Aorta (tissue), 5 donors: ENCODE data around the gene PCDHGC3. TPM values are rescaled to one million over a fixed set of nuclear protein-coding genes. Genes with fewer than 3 reads are reported as not detected.

Source experiments
- ATAC-seq: fragments of 200-7000 bp; cut with Tn5 transposase; one replicate; pipeline ENCODE4 v1.9.1; 2022; ENCODE audit warnings: moderate library complexity; ENCODE audit not compliant: low FRiP score
- DNase-seq, 2 donors: peaks; one replicate each; pipeline ENCODE4 v3.0.0-alpha.2; 2020
- H3K27ac ChIP-seq, 2 donors: one replicate each; pipeline ENCODE4 v1.5.1; 2013; ENCODE audit warnings: low read length in 2 of 2, mild to moderate bottlenecking in 2 of 2, moderate library complexity in 2 of 2, control low read depth in 1 of 2, inconsistent platforms in 1 of 2, low read depth in 1 of 2
- H3K27me3 ChIP-seq, 2 donors: one replicate each; pipeline ENCODE4 v1.6.1; 2013; ENCODE audit warnings: control low read depth in 1 of 2, low read length in 1 of 2, mild to moderate bottlenecking in 1 of 2, moderate library complexity in 1 of 2; ENCODE audit not compliant: insufficient read depth in 2 of 2, control insufficient read depth in 1 of 2
- H3K36me3 ChIP-seq, 2 donors: one replicate each; pipeline ENCODE4 v1.6.1; 2013; ENCODE audit warnings: control low read depth in 1 of 2, low read length in 1 of 2, mild to moderate bottlenecking in 1 of 2; ENCODE audit not compliant: insufficient read depth in 2 of 2, control insufficient read depth in 1 of 2
- H3K4me1 ChIP-seq, 2 donors: one replicate each; pipeline ENCODE4 v1.6.1; 2013; ENCODE audit warnings: low read length in 2 of 2, control low read depth in 1 of 2, mild to moderate bottlenecking in 1 of 2, moderate library complexity in 1 of 2; ENCODE audit not compliant: insufficient read depth in 2 of 2, control insufficient read depth in 1 of 2
- H3K4me3 ChIP-seq, 2 donors: one replicate each; pipeline ENCODE4 v1.5.1; 2013; ENCODE audit warnings: low read length in 2 of 2, control low read depth in 1 of 2, mild to moderate bottlenecking in 1 of 2
- H3K9me3 ChIP-seq: one replicate; pipeline ENCODE4 v1.6.1; 2013; ENCODE audit warnings: mild to moderate bottlenecking, low read length; ENCODE audit not compliant: control insufficient read depth
- WGBS, 2 donors: extraction: QIAGEN DNeasy Blood & Tissue Kit; methylation state at CpG; one replicate each; pipeline ENCODE4 v1.1.7; 2013; 5-methylcytosine and 5-hydroxymethylcytosine counted together
- intact Hi-C, 2 donors: fragments of 100-400 bp; cut with DNase I; formaldehyde crosslinking; loops; one replicate each; pipeline versions ENCODE4 v1.14.2 to v1.15.0; 2022
- polyA plus RNA-seq, 2 donors: library from polyadenylated mRNA; stranded (reverse); fragments of 200-250 nt; gene quantifications; one replicate each; pipeline ENCODE4 v1.2.3, GENCODE V29; 2013
- total RNA-seq, 2 donors: library from RNA; stranded (reverse); fragmentation: NEBNext Ultra II Directional; extraction: Animal tissue kit (Norgen Biotek cat#: 25700); gene quantifications; one replicate each; pipeline ENCODE4 v1.2.1, GENCODE V29; 2021
- donor health status: healthy with polysubstance abuse.
- donor health status: Bipolar disorder and iron deficiency.
- donor health status: DM: no; HTN: no; CAD: no.
- donor health status: DM: no; HTN: no; CAD: no.
- donor health status: DM: yes; HTN: yes; CAD: no.

The PCDHGC3 gene
- total and polyA plus RNA-seq, 4 donors = 23.9 to 116 (median 83.2) TPM

GRCh38 chr5:141489841-141490240 is 14.1 kb downstream of the PCDHGC3 start:
- Histone ChIP-seq H3K4me3 (no peak overlapping the region), H3K9me3 (no peaks in the 10 kb centered on the region), H3K36me3 (no peaks in the 10 kb centered on the region), H3K27me3 (no peaks in the 10 kb centered on the region), H3K27ac (no peak overlapping the region), H3K4me1 (no peaks in the 10 kb centered on the region)
- intact Hi-C loops = no loop called here
- WGBS, 2 donors = 88 to 92% methylated on average over 10 of the region's 10 CpGs
- no peak for DNase-seq
- no peak for ATAC-seq

GRCh38 chr5:141490271-141490670 is 14.5 kb downstream of the PCDHGC3 start:
- H3K27ac ChIP-seq = no peak overlapping the region
- ATAC-seq (no peak), DNase-seq (no peak)
- H3K4me3 ChIP-seq = no peak overlapping the region
- intact Hi-C loops = no loop called here
- H3K4me1 ChIP-seq = no peaks in the 10 kb centered on the region
- no peaks in the 10 kb centered on the region for H3K9me3 ChIP-seq
- H3K27me3 ChIP-seq = no peaks in the 10 kb centered on the region
- 92 to 95% methylated on average over 10 of the region's 10 CpGs for WGBS, 2 donors
- no peaks in the 10 kb centered on the region for H3K36me3 ChIP-seq

- ATAC-seq = no peak
- H3K4me1 ChIP-seq = no peaks in the 10 kb centered on the region
- intact Hi-C loops = no loop called here
- H3K27me3 ChIP-seq = no peaks in the 10 kb centered on the region
- no peaks in the 10 kb centered on the region for H3K9me3 ChIP-seq
- DNase-seq = no peak
- no peak overlapping the region for H3K27ac ChIP-seq
- WGBS, 2 donors = 88 to 89% methylated on average over 13 of the region's 13 CpGs
- no peaks in the 10 kb centered on the region for H3K36me3 ChIP-seq
- no peak overlapping the region for H3K4me3 ChIP-seq
Measured at GRCh38 chr5:141490771-141491170, 15.0 kb downstream of the PCDHGC3 start.

- no peak overlapping the region for H3K4me3 ChIP-seq
- H3K4me1 ChIP-seq = no peaks in the 10 kb centered on the region
- ATAC-seq = no peak
- H3K27ac ChIP-seq = no peak overlapping the region
- intact Hi-C loops = no loop called here
- DNase-seq = no peak
- H3K36me3 ChIP-seq = no peaks in the 10 kb centered on the region
- 74 to 79% methylated on average over 64 to 66 of the region's 66 CpGs for WGBS, 2 donors
- no peaks in the 10 kb centered on the region for H3K9me3 ChIP-seq
- H3K27me3 ChIP-seq = no peaks in the 10 kb centered on the region
Measured at GRCh38 chr5:141491323-141492167, 15.8 kb downstream of the PCDHGC3 start.

GRCh38 chr5:141492168-141492885 is 16.6 kb downstream of the PCDHGC3 start:
- H3K27ac ChIP-seq = no peak overlapping the region
- no peaks in the 10 kb centered on the region for H3K27me3 ChIP-seq
- WGBS, 2 donors = 77% methylated on average over 67 to 68 of the region's 68 CpGs
- DNase-seq (peak in 1 of 2 donors; percentile 50), ATAC-seq (no peak)
- no peaks in the 10 kb centered on the region for H3K9me3 ChIP-seq
- H3K4me1 ChIP-seq = no peaks in the 10 kb centered on the region
- H3K4me3 ChIP-seq = no peak overlapping the region
- no peaks in the 10 kb centered on the region for H3K36me3 ChIP-seq
- intact Hi-C loops = no loop called here

- Histone ChIP-seq H3K27me3 (no peaks in the 10 kb centered on the region), H3K36me3 (no peaks in the 10 kb centered on the region), H3K4me3 (no peak overlapping the region), H3K9me3 (no peaks in the 10 kb centered on the region), H3K4me1 (no peaks in the 10 kb centered on the region), H3K27ac (no peak overlapping the region)
- ATAC-seq = no peak
- WGBS, 2 donors = 42 to 45% methylated on average over 10 of the region's 10 CpGs
- DNase-seq = no peak
- intact Hi-C loops = no loop called here
Measured at GRCh38 chr5:141493500-141494422, 18.0 kb downstream of the PCDHGC3 start.

- Histone ChIP-seq H3K4me1 (no peaks in the 10 kb centered on the region), H3K9me3 (no peaks in the 10 kb centered on the region), H3K27ac (peak overlapping the region in 1 of 2 donors; percentile 10), H3K4me3 (no peak overlapping the region), H3K36me3 (no peaks in the 10 kb centered on the region), H3K27me3 (no peaks in the 10 kb centered on the region)
- no peak for ATAC-seq
- intact Hi-C loops = no loop called here
- 54 to 59% methylated on average over 22 of the region's 22 CpGs for WGBS, 2 donors
- no peak for DNase-seq
Measured at GRCh38 chr5:141494761-141495452, 19.1 kb downstream of the PCDHGC3 start.

- ATAC-seq (no peak), DNase-seq (no peak)
- 87 to 92% methylated on average over 8 of the region's 8 CpGs for WGBS, 2 donors
- Histone ChIP-seq H3K4me1 (no peaks in the 10 kb centered on the region), H3K4me3 (no peak overlapping the region), H3K9me3 (no peaks in the 10 kb centered on the region), H3K27me3 (no peaks in the 10 kb centered on the region), H3K36me3 (no peaks in the 10 kb centered on the region), H3K27ac (no peak overlapping the region)
- intact Hi-C loops = no loop called here
Measured at GRCh38 chr5:141495453-141495811, 19.7 kb downstream of the PCDHGC3 start.
